H1 (cell line): Measurements from ENCODE around the gene FBN1. TPM values are rescaled to one million over a fixed set of nuclear protein-coding genes. Genes with fewer than 3 reads are reported as not detected.

Source experiments
- CTCF ChIA-PET: fragments of 300-600 bp; sonication (Branson Sonifier 250); formaldehyde crosslinking; loops from one replicate; lab custom pipeline; 2021; ENCODE audit not compliant: partially characterized antibody; lab: Charles Lee
- POLR2A ChIA-PET: fragments of 300-600 bp; sonication (Branson Sonifier 250); formaldehyde crosslinking; loops from one replicate; lab custom pipeline; 2021; ENCODE audit warnings: inconsistent platforms; ENCODE audit not compliant: partially characterized antibody; lab: Charles Lee
- DNase-seq, 2 experiments: peaks; one replicate each; pipeline versions ENCODE4 v3.0.0 to v3.0.0-alpha.2; 2010 to 2022; ENCODE audit warnings: low spot score in 2 of 2, low read depth in 1 of 2, mixed read lengths in 1 of 2
- FAIRE-seq: peaks from 2 replicates; lab custom pipeline; 2011; peaks lifted over from hg19 to GRCh38; lab: Jason Lieb, UNC
- H2AFZ ChIP-seq: 2 replicates; pipeline ENCODE4 v1.8.1; 2012; ENCODE audit warnings: low read length, inconsistent platforms
- H2AK5ac ChIP-seq: 2 replicates; pipeline ENCODE4 v1.6.1; 2013; ENCODE audit warnings: low read depth, low read length
- H2BK120ac ChIP-seq: replicated peaks from 2 replicates; pipeline ENCODE3; 2013; ENCODE audit warnings: low read depth, low read length, inconsistent platforms
- H2BK12ac ChIP-seq: 2 replicates; pipeline ENCODE4 v1.6.1; 2013; ENCODE audit warnings: low read depth, low read length
- H2BK15ac ChIP-seq: 2 replicates; pipeline ENCODE4 v1.6.1; 2013; ENCODE audit warnings: low read length
- H2BK20ac ChIP-seq: 2 replicates; pipeline ENCODE4 v1.6.1; 2013; ENCODE audit warnings: low read length
- H2BK5ac ChIP-seq: 2 replicates; pipeline ENCODE4 v1.6.1; 2013; ENCODE audit warnings: low read depth, low read length
- H3K14ac ChIP-seq: 2 replicates; pipeline ENCODE4 v1.6.1; 2013; ENCODE audit warnings: inconsistent platforms; ENCODE audit not compliant: insufficient read length
- H3K18ac ChIP-seq: 2 replicates; pipeline ENCODE4 v1.6.1; 2013; ENCODE audit warnings: low read length; ENCODE audit errors: extremely low read depth
- H3K23ac ChIP-seq: 2 replicates; pipeline ENCODE4 v1.6.1; 2013; ENCODE audit warnings: inconsistent platforms; ENCODE audit not compliant: insufficient read length
- H3K23me2 ChIP-seq: 2 replicates; pipeline ENCODE4 v1.6.1; 2013; ENCODE audit warnings: low read depth, low read length
- H3K27ac ChIP-seq: 2 replicates; pipeline ENCODE4 v1.6.1; 2011; ENCODE audit warnings: low read depth, low read length, inconsistent platforms
- H3K27me3 ChIP-seq, 4 experiments: replicated peaks in 1 of 4; 1 replicate in 1 of 4; 2 replicates in 3 of 4; pipeline versions ENCODE4 v1.6.1 to v1.8.1; 2011 to 2013; ENCODE audit warnings: low read length in 3 of 4, mild to moderate bottlenecking in 3 of 4, inconsistent platforms in 2 of 4, mixed read lengths in 2 of 4, moderate library complexity in 1 of 4; ENCODE audit not compliant: control insufficient read depth in 3 of 4, insufficient read depth in 3 of 4; ENCODE audit errors: extremely low read depth in 1 of 4
- H3K36me3 ChIP-seq, 4 experiments: 2 replicates each; pipeline versions ENCODE4 v1.6.1 to v1.8.1; 2011 to 2013; ENCODE audit warnings: mild to moderate bottlenecking in 4 of 4, low read length in 3 of 4, moderate library complexity in 2 of 4, control low read depth in 1 of 4, inconsistent platforms in 1 of 4; ENCODE audit not compliant: insufficient read depth in 4 of 4, control insufficient read depth in 2 of 4
- H3K4ac ChIP-seq: replicated peaks from 2 replicates; pipeline ENCODE3; 2013; ENCODE audit warnings: low read length, low read depth, mixed read lengths, inconsistent platforms; ENCODE audit not compliant: insufficient read length
- H3K4me1 ChIP-seq, 4 experiments: replicated peaks in 1 of 4; 1 replicate in 1 of 4; 2 replicates in 3 of 4; pipeline versions ENCODE4 v1.6.1 to v1.8.1; 2011 to 2013; ENCODE audit warnings: low read length in 3 of 4, inconsistent platforms in 2 of 4, mixed read lengths in 1 of 4; ENCODE audit not compliant: insufficient read depth in 4 of 4, control insufficient read depth in 3 of 4
- H3K4me2 ChIP-seq, 2 experiments: 2 replicates each; pipeline versions ENCODE4 v1.6.1 to v1.8.1; 2011 to 2013; ENCODE audit warnings: low read depth in 2 of 2, low read length in 2 of 2, control low read depth in 1 of 2, inconsistent platforms in 1 of 2, mild to moderate bottlenecking in 1 of 2; ENCODE audit not compliant: insufficient read depth in 1 of 2
- H3K4me3 ChIP-seq, 4 experiments: fragments of 200-600, 300-600 bp in 1 of 4; sonication (generic), shearing (Covaris generic), sonication (Bioruptor Twin) in 1 of 4; 2 replicates each; pipeline versions ENCODE4 v1.5.1 to v1.8.1; 2011 to 2016; ENCODE audit warnings: low read length in 4 of 4, low read depth in 3 of 4, control low read depth in 2 of 4, inconsistent platforms in 2 of 4, mild to moderate bottlenecking in 2 of 4, mixed read lengths in 1 of 4, moderate library complexity in 1 of 4; ENCODE audit not compliant: insufficient read depth in 2 of 4; ENCODE audit errors: extremely low read depth in 1 of 4
- H3K56ac ChIP-seq: replicated peaks from 2 replicates; pipeline ENCODE3; 2013; ENCODE audit warnings: low read depth, mild to moderate bottlenecking, mixed read lengths, low read length, inconsistent platforms; ENCODE audit not compliant: insufficient read length
- H3K79me1 ChIP-seq: 2 replicates; pipeline ENCODE4 v1.6.1; 2013; ENCODE audit warnings: low read depth, low read length, control low read depth
- H3K79me2 ChIP-seq, 2 experiments: 2 replicates each; pipeline versions ENCODE4 v1.6.1 to v1.8.1; 2012 to 2013; ENCODE audit warnings: low read length in 2 of 2, mild to moderate bottlenecking in 2 of 2, inconsistent platforms in 1 of 2; ENCODE audit not compliant: insufficient read depth in 2 of 2, control insufficient read depth in 1 of 2
- H3K9ac ChIP-seq, 4 experiments: replicated peaks in 1 of 4; 1 replicate in 1 of 4; 2 replicates in 3 of 4; pipeline versions ENCODE4 v1.6.1 to v1.8.1; 2011 to 2013; ENCODE audit warnings: low read depth in 3 of 4, low read length in 3 of 4, control low read depth in 2 of 4, mild to moderate bottlenecking in 2 of 4, moderate library complexity in 2 of 4, inconsistent platforms in 1 of 4; ENCODE audit errors: extremely low read depth in 1 of 4
- H3K9me3 ChIP-seq, 2 experiments: 2 replicates each; pipeline versions ENCODE4 v1.6.1 to v1.8.1; 2012 to 2013; ENCODE audit warnings: mild to moderate bottlenecking in 2 of 2, moderate library complexity in 2 of 2, control low read depth in 1 of 2, inconsistent platforms in 1 of 2, low read depth in 1 of 2, low read length in 1 of 2, mixed read lengths in 1 of 2; ENCODE audit not compliant: insufficient read depth in 2 of 2
- H4K20me1 ChIP-seq, 2 experiments: replicated peaks in 1 of 2; 2 replicates each; pipeline versions ENCODE3 to v1.8.1; 2011 to 2013; ENCODE audit warnings: inconsistent platforms in 2 of 2, low read length in 2 of 2, mild to moderate bottlenecking in 1 of 2; ENCODE audit not compliant: insufficient read depth in 2 of 2, control insufficient read depth in 1 of 2
- H4K5ac ChIP-seq: 2 replicates; pipeline ENCODE4 v1.6.1; 2013; ENCODE audit warnings: low read length, low read depth, mixed read lengths, inconsistent platforms; ENCODE audit not compliant: insufficient read length
- H4K8ac ChIP-seq: 2 replicates; pipeline ENCODE4 v1.8.0; 2013; ENCODE audit warnings: mild to moderate bottlenecking, moderate library complexity, low read length, inconsistent platforms; ENCODE audit not compliant: insufficient read depth; ENCODE audit errors: extremely low read depth
- H4K91ac ChIP-seq: replicated peaks from 2 replicates; pipeline ENCODE3; 2013; ENCODE audit warnings: low read length, mixed read lengths, inconsistent platforms; ENCODE audit not compliant: insufficient read length
- EP300 ChIP-seq, 2 experiments: IDR thresholded peaks; 1 replicate in 1 of 2; 2 replicates in 1 of 2; pipeline ENCODE4 v1.6.1; 2011 to 2012; ENCODE audit warnings: low read depth in 2 of 2, low read length in 2 of 2, mild to moderate bottlenecking in 2 of 2, borderline replicate concordance in 1 of 2, inconsistent platforms in 1 of 2, moderate library complexity in 1 of 2
- TAF1 ChIP-seq: IDR thresholded peaks from 2 replicates; pipeline ENCODE4 v1.6.1; 2011; ENCODE audit warnings: mild to moderate bottlenecking, low read depth, low read length
- WGBS, 2 experiments: shearing (Covaris generic) in 1 of 2; methylation state at CpG; one replicate each; pipeline versions ENCODE4 v1.1.6 to v1.1.7; 2013 to 2015; ENCODE audit warnings: low lambda C conversion rate in 2 of 2, mixed read lengths in 2 of 2, inconsistent platforms in 1 of 2, low coverage in 1 of 2, missing lambda C conversion rate in 1 of 2; ENCODE audit not compliant: insufficient replicate concordance in 2 of 2, insufficient coverage in 1 of 2, insufficient read length in 1 of 2; ENCODE audit errors: extremely low coverage in 1 of 2, missing lambda C conversion rate in 1 of 2; 5-methylcytosine and 5-hydroxymethylcytosine counted together
- polyA plus RNA-seq, 7 experiments: library from polyadenylated mRNA; depleted of rRNA in 3 of 7; stranded (reverse) in 5 of 7; unstranded in 2 of 7; fragments of >200 nt in 5 of 7; fragments of 200-250 nt in 2 of 7; gene quantifications; 1 replicate in 5 of 7; 2 replicates in 1 of 7; 4 replicates in 1 of 7; pipeline versions ENCODE4 v1.2.1 to v1.2.3, GENCODE V29; 2011 to 2013; ENCODE audit warnings: missing spikeins in 2 of 7, mixed read lengths in 2 of 7
- total RNA-seq: library from RNA; stranded (reverse); fragmentation: NEBNext Ultra II Directional; extraction: Animal tissue kit (Norgen Biotek cat#: 25700); gene quantifications from 2 replicates; pipeline ENCODE4 v1.2.1, GENCODE V29; 2021

Gene FBN1
- total and polyA plus RNA-seq, 2 of the 8 experiments (the other 6 are each of a cell fraction or from before 2014, with no cell fraction given): 3.0 to 4.0 TPM

GRCh38 chr15:48573780-48574179 is 71.7 kb downstream of the FBN1 start:
- H3K36me3 ChIP-seq: no peaks in the 10 kb centered on the region
- no peak overlapping the region for H2BK5ac ChIP-seq
- no peaks in the 10 kb centered on the region for H3K27me3 ChIP-seq
- FAIRE-seq (no peak), DNase-seq (no peak)
- H3K79me1 ChIP-seq: no peaks in the 10 kb centered on the region
- H3K79me2 ChIP-seq: no peaks in the 10 kb centered on the region
- H2BK12ac ChIP-seq: no peak overlapping the region
- no peak overlapping the region for H2BK20ac ChIP-seq
- TF ChIP-seq TAF1 (no peak), EP300 (IDR thresholded peaks at IDR 0.05; ENCODE audit: borderline replicate concordance in 1 of 2, low read depth in 2 of 2, low read length in 2 of 2) (no peak)
- no peak overlapping the region for H3K14ac ChIP-seq
- CTCF ChIA-PET: interaction anchor here (1.5 kb wide), 1 partner anchor 66 kb away, joined by 3 read pairs; no protein-coding TSS in a partner anchor
- H3K4me2 ChIP-seq: no peak overlapping the region
- no peak overlapping the region for H4K91ac ChIP-seq
- H2BK15ac ChIP-seq: no peak overlapping the region
- no peaks in the 10 kb centered on the region for H4K20me1 ChIP-seq
- H2AK5ac ChIP-seq: no peak overlapping the region
- H3K18ac ChIP-seq: no peak overlapping the region
- H3K23ac ChIP-seq: no peak overlapping the region
- no peak overlapping the region for H3K4me3 ChIP-seq
- POLR2A ChIA-PET: no interaction called here
- no peaks in the 10 kb centered on the region for H3K9me3 ChIP-seq
- no peaks in the 10 kb centered on the region for H3K23me2 ChIP-seq
- 88% methylated on average over 4 of the region's 4 CpGs; no CpG with 5 or more reads in 1 of the 2 experiments for WGBS, 2 experiments
- H3K4me1 ChIP-seq: no peaks in the 10 kb centered on the region
- no peak overlapping the region for H3K9ac ChIP-seq
- H2AFZ ChIP-seq: no peak overlapping the region
- no peak overlapping the region for H4K5ac ChIP-seq
- no peak overlapping the region for H2BK120ac ChIP-seq
- no peak overlapping the region for H3K27ac ChIP-seq
- no peak overlapping the region for H3K56ac ChIP-seq
- H3K4ac ChIP-seq: no peak overlapping the region
- H4K8ac ChIP-seq: no peak overlapping the region
